SH-SY5Y (cell line): ENCODE results near the gene ABCB8.

Experiments used
- GATA2 ChIP-seq: IDR thresholded peaks from 2 replicates; pipeline ENCODE4 v1.6.1; 2011; ENCODE audit warnings: mild to moderate bottlenecking, low read depth, low read length
- GATA3 ChIP-seq: IDR thresholded peaks from 2 replicates; pipeline ENCODE4 v1.6.1; 2011; ENCODE audit warnings: low read depth, mild to moderate bottlenecking, low read length, moderate library complexity

Gene ABCB8

GRCh38 chr7:151015967-151016366 is 12.3 kb upstream of the ABCB8 start:
- TF ChIP-seq GATA3 (no peak), GATA2 (no peak)

- no peak for TF ChIP-seq GATA3
- TF ChIP-seq GATA2 = no peak
Observed at GRCh38 chr7:151016505-151016904, 11.7 kb upstream of the ABCB8 start.

- TF ChIP-seq GATA2 (no peak), GATA3 (no peak)
Observed at GRCh38 chr7:151016942-151017341, 11.3 kb upstream of the ABCB8 start.

DNA sequence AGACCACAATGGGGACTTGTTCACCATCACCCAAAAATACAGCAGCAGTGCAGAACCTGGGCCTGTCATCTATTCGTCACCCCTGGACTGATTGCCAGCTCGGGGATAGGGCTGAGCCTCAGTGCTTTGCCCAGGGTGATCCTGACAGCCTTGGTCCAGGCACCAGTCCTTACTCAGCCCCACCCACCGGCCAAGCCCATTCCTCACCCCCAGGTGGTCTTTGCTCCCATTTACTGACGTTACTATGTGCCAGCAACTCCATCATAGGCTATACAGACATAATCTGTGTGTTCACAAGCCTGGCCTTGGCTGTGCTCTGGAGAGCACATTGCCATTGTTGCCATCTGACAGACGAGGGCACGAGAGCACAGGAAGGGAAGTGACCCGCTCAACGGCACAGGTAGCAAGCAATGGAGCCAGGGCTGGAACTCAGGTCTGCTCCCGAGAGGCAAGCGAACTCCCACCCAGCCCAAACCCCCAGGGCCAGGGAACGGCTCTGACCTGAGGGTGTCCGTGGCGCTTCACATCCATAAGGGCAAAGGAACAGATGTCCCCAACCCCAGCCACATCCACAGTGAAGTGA is 10.8 kb upstream of the ABCB8 start:
- TF ChIP-seq GATA2 (no peak), GATA3 (no peak)

DNA sequence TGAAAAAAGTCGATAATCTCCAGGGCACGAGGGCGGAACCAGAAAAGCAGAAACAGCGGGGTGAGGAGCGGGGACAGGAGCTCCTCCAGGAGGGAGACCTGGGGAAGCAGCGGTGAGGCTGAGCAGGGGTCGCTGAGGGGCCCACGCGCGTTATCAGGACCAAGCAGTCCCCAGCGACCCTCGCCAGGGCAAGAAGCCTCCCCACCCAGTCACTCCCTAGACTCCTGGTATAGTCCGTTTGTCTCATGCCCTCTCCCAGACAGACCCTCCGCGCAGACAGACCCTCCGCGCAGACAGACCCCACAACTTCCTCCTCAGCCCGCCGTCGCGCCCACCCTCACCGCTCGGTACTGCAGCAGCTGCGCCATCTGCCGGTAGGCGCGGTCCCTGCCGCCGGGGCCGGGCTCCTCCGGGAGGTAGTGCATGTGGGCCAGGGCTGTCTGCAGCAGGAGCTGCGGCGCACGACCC is 10.3 kb upstream of the ABCB8 start:
- TF ChIP-seq GATA2 = peak; percentile 57
- TF ChIP-seq GATA3 = no peak

GRCh38 chr7:151018421-151019129 is 9.7 kb upstream of the ABCB8 start:
- no peak for TF ChIP-seq GATA3
- no peak for TF ChIP-seq GATA2

DNA sequence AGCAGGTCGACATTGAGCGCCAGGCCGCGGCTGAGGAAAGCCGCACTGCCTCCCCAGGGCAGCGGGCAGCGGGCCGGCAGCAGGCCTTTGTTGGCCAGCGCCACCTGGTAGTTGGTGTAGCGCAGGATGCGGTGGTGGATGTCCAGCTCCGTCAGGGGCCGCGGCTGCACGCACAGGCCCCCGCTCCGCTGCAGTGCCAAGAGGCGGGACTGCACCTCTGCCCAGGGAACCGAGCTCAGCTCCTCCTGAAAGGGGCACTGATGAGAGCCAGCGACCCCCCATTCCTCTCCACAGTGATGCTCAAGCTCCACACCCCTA is 9.2 kb upstream of the ABCB8 start:
- TF ChIP-seq GATA3 (no peak), GATA2 (no peak)

DNA sequence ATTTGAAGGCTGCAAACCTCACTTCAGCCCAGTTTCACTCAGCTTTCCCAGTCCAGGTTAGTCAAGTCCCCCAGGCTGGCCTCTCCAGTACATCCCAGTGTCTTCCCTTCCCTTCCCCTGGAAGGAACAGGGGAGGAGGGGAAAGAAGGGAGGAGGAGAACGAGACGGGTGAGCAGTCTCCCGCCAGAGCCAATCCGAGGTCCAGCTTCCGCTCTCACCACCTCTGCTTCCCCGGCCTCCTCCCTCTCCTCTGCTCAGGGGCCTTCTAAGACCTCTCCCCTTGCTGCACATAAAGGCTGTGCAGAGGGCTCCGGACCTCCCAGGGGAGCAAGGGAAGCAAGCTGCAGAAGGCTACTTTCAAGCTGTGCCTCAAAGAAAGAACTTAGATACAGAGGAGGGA is 8.0 kb upstream of the ABCB8 start:
- TF ChIP-seq GATA3 (no peak), GATA2 (no peak)

GRCh38 chr7:151023232-151023631 is 5.0 kb upstream of the ABCB8 start:
- TF ChIP-seq GATA2 (no peak), GATA3 (no peak)

DNA sequence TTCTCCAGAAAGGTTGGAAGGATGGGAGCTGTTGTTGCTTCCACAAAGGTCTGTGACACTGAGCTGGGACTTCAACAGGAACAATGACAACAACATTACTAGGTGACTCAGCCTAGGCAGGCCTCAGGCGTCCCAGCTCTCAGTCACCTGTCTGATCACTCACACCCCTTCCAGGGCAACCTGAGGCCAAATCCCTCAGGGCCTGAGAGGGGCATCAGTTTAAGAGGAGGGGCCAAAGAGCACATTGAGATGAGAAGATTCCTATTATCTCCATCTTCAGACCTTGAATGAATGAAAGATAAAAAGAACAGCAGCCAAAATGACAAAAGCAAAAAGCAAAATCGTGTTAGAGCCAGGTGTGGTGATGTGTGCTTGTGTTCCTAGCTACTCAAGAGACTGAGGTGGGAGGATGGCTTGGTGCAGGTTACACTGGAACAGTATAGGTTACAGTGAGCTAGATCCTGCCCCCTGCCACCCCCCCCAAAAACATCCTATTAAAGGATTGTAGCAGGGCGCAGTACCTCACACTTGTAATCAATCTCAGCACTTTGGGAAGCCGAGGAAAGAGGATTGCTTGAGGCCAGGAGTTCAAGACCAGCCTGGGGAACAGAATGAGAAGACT is 3.7 kb upstream of the ABCB8 start, which contains the start of gene ATG9B:
TSS of gene ATG9B (minus strand) at position 60 of the 622 bp plus-strand sequence. CDS start 71 bp downstream, outside the sequence.
- no peak for TF ChIP-seq GATA2
- TF ChIP-seq GATA3 = no peak

DNA sequence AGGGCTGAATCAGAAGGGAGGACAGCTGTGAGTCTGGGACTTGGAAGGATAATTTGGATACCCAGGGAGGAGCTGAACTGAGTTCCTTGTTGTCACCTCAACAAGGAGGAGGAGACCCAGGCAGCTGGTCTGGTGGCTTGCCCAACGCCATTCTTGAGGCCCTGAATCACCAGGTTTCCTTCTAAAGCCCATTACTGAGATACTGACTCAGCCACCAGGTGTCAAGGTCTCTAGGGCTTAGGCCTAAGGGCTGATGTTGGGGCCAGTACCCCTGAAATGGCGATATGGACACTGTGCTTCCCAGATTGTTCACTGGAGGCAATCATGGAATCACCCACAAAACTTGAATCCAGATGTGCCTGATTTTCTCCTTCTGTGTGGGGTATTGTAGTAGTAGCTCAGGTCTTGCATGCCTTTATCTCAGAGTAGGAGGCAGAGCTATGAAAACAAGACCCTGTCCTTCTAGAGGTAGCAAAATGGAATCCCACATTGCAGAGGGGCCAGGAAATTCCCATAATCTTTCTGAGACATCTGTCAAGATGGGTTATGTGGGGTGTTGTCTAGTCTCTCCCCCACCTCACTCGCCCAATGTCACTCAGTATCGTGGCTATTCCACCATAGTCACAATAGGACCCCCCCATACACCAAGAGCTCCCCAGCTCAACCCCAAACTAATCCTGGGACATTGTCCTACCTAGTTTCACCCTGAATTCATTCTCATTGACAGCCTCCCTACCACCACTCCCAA is 2.2 kb upstream of the ABCB8 start:
- no peak for TF ChIP-seq GATA2
- no peak for TF ChIP-seq GATA3

- no peak for TF ChIP-seq GATA3
- no peak for TF ChIP-seq GATA2
Observed at GRCh38 chr7:151028948-151029501, 775 bp downstream of the ABCB8 start.

DNA sequence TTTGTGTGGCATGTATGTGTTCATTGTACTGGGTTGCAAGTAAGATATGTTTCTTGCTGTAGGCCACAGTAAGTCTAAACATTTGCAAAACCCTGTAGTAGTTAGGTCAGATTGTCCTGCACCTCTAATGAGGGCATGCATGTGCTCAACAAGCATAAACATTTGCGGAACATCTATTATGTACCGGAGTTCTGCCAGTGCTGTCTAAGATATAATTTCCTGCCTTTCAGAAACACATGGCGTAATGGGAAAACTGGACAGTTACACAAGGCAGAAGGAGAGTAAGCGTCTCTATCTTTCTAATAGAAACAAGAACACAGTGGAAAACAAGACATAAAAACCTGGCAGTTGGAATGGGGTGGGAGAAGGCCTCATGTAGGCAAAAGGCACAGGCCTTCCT is 2.8 kb downstream of the ABCB8 start:
- no peak for TF ChIP-seq GATA2
